ENCODE data around the gene CDKAL1. TPM values are rescaled to one million over a fixed set of nuclear protein-coding genes. Genes with fewer than 3 reads are reported as not detected.

The CDKAL1 gene
- total and polyA plus RNA-seq, 8 donors, result 13.6 to 20.7 (median 17.5) TPM

- ATAC-seq (no peak), DNase-seq (no peak)
- H3K4me1 ChIP-seq, result peaks cover 0 to 11% of the 10 kb centered on the region in 2 donors
- intact Hi-C loops (cut with DNase I), result no loop called here
- no peak overlapping the region for H3K27ac ChIP-seq
- no peak for TF ChIP-seq CTCF (IDR thresholded peaks at IDR 0.05)
- no peaks in the 10 kb centered on the region for H3K9me3 ChIP-seq
- no peaks in the 10 kb centered on the region for H3K27me3 ChIP-seq
- no peak overlapping the region for H3K4me3 ChIP-seq
- no peaks in the 10 kb centered on the region for H3K36me3 ChIP-seq
Observed at GRCh38 chr6:21111093-21111725, 577.0 kb downstream of the CDKAL1 start.

GRCh38 chr6:21115111-21115510 is 580.9 kb downstream of the CDKAL1 start:
- DNase-seq, result no peak
- Histone ChIP-seq H3K27me3 (no peaks in the 10 kb centered on the region), H3K36me3 (no peaks in the 10 kb centered on the region), H3K4me1 (peaks cover 0 to 3% of the 10 kb centered on the region in 2 donors), H3K27ac (no peak overlapping the region), H3K9me3 (no peaks in the 10 kb centered on the region), H3K4me3 (no peak overlapping the region)
- ATAC-seq, result no peak
- no peak for TF ChIP-seq CTCF (IDR thresholded peaks at IDR 0.05)
- intact Hi-C loops (cut with DNase I), result no loop called here

GRCh38 chr6:21116736-21117135 is 582.5 kb downstream of the CDKAL1 start:
- no peaks in the 10 kb centered on the region for H3K36me3 ChIP-seq
- DNase-seq, result no peak
- no peak overlapping the region for H3K4me3 ChIP-seq
- no peaks in the 10 kb centered on the region for H3K4me1 ChIP-seq
- TF ChIP-seq CTCF (IDR thresholded peaks at IDR 0.05), result no peak
- no peaks in the 10 kb centered on the region for H3K27me3 ChIP-seq
- H3K9me3 ChIP-seq, result no peaks in the 10 kb centered on the region
- no peak for ATAC-seq
- no peak overlapping the region for H3K27ac ChIP-seq
- intact Hi-C loops (cut with DNase I), result no loop called here

- intact Hi-C loops (cut with DNase I), result no loop called here
Observed at GRCh38 chr6:21118216-21118780, 584.0 kb downstream of the CDKAL1 start.

More at GRCh38 chr6:21118216-21118780, 584.0 kb downstream of the CDKAL1 start:
- TF ChIP-seq CTCF (IDR thresholded peaks at IDR 0.05), result no peak
- H3K9me3 ChIP-seq, result no peaks in the 10 kb centered on the region
- no peaks in the 10 kb centered on the region for H3K36me3 ChIP-seq
- DNase-seq (no peak), ATAC-seq (no peak)
- no peak overlapping the region for H3K4me3 ChIP-seq
- no peaks in the 10 kb centered on the region for H3K27me3 ChIP-seq
- no peaks in the 10 kb centered on the region for H3K4me1 ChIP-seq
- no peak overlapping the region for H3K27ac ChIP-seq
